Ectodermal cell (in vitro differentiated cells): ENCODE results near the gene STAG1.
"Not testable (repeated sequence)": the region's sequence is repeated elsewhere in the genome, so short reads cannot be mapped to it uniquely, and the experiment has no call there.

Experiments used
- H3K27ac ChIP-seq: 2 replicates; pipeline ENCODE4 v1.7.0; 2013; ENCODE audit warnings: mild to moderate bottlenecking, low read depth, low read length; ENCODE audit not compliant: insufficient read depth, poor library complexity, severe bottlenecking
- H3K27me3 ChIP-seq: 2 replicates; pipeline ENCODE4 v1.7.0; 2013; ENCODE audit warnings: mild to moderate bottlenecking, low read length; ENCODE audit not compliant: insufficient read depth, control insufficient read depth, poor library complexity, severe bottlenecking
- H3K36me3 ChIP-seq: one replicate; pipeline ENCODE4 v1.7.0; 2013; ENCODE audit warnings: low read length; ENCODE audit not compliant: control insufficient read depth, insufficient read depth
- H3K4me1 ChIP-seq: one replicate; pipeline ENCODE4 v1.7.0; 2013; ENCODE audit warnings: low read length; ENCODE audit not compliant: control insufficient read depth, insufficient read depth
- H3K4me3 ChIP-seq: 2 replicates; pipeline ENCODE4 v1.7.0; 2013; ENCODE audit warnings: low read depth, low read length, control low read depth; ENCODE audit not compliant: insufficient read depth
- H3K9me3 ChIP-seq: 2 replicates; pipeline ENCODE4 v1.7.0; 2013; ENCODE audit warnings: mild to moderate bottlenecking, low read length, moderate library complexity; ENCODE audit not compliant: control insufficient read depth
- WGBS, 2 experiments: methylation state at CpG; one replicate each; pipeline ENCODE4 v1.1.7; 2013; ENCODE audit warnings: missing lambda C conversion rate in 2 of 2; 5-methylcytosine and 5-hydroxymethylcytosine counted together

The STAG1 gene

DNA sequence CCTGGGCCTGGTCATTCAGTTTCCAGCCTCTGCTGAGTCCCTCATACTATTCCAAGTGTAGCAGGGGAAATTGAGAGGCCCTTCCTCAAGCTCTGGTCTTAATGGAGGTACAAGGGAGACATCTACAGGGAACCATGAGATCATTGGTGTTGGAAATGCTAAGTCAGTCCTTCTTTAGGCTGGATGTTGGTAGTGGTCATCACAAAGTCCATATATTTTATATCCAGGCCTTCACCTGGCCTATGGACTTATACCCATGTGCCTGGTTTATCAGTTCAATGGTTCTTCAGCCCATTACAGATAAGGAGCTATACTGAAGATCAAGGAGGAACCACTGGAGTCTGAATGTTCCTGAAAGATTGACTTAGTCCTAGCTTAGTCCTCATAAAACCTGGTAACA, 135.0 kb downstream of the STAG1 start:
- no peak overlapping the region for H3K27ac ChIP-seq
- no peak overlapping the region for H3K4me3 ChIP-seq
- no peaks in the 10 kb centered on the region for H3K4me1 ChIP-seq
- H3K36me3 ChIP-seq = no peaks in the 10 kb centered on the region
- H3K27me3 ChIP-seq = no peaks in the 10 kb centered on the region
- H3K9me3 ChIP-seq = no peaks in the 10 kb centered on the region

DNA sequence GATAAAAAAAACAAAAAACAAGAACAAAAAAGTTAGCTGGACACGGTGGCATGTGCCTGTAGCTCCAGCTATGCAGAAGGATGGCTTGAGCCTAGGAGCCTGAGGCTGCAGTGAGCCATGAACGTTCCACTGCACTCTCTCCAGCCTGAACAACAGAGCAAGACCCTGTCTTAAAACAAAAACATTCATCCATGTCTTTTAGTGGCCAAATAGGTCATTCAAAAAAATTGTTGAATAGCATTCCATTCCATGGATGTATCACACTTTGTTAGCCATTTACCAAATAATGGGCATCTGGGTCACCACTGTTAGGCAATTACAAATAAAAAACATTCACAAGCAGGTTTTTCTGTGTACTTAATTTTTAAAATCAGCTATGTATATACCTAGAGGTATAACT, 139.7 kb downstream of the STAG1 start:
- Histone ChIP-seq H3K4me1 (no peaks in the 10 kb centered on the region), H3K36me3 (no peaks in the 10 kb centered on the region), H3K27me3 (no peaks in the 10 kb centered on the region), H3K9me3 (no peaks in the 10 kb centered on the region), H3K4me3 (no peak overlapping the region), H3K27ac (no peak overlapping the region)
- WGBS, 2 experiments = 89 to 91% methylated on average over 2 of the region's 2 CpGs

DNA sequence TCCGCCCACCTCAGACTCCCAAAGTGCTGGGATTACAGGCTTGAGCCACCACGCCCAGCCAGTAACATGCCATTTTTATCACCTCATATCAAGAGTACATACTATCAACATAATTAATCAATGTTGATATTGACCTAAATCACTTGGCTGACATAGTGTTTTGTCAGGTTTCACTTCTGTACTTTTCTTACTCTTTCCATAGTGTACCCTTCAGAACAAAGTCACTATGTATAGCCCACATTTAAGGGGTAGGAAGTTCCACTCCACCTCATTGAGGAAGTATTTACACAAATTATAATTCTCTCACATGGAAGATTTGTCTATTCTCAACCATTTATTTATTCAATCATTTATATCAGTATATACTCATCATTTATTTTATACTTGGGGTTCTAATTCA, 145.2 kb downstream of the STAG1 start:
- H3K27me3 ChIP-seq = no peaks in the 10 kb centered on the region
- H3K36me3 ChIP-seq = no peaks in the 10 kb centered on the region
- no peak overlapping the region for H3K4me3 ChIP-seq
- H3K27ac ChIP-seq = no peak overlapping the region
- H3K4me1 ChIP-seq = no peaks in the 10 kb centered on the region
- 94 to 100% methylated on average over 2 of the region's 2 CpGs for WGBS, 2 experiments
- H3K9me3 ChIP-seq = no peaks in the 10 kb centered on the region

DNA sequence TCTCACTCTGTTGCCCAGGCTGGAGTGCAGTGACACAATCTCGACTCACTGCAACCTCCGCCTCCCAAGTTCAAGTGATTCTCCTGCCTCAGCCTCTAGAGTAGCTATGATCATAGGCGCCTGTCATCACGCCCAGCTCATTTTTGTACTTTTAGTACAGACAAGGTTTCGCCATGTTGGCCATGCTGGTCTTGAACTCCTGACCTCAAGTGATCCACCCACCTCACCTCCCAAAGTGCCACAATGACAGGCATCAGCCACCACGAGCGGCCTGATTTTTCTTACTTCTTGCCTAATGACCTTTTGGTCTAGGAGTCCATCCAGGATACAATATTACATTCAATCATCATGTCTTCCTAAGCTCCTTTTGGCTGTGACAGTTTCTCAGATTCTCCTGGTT, 146.0 kb downstream of the STAG1 start:
- H3K4me3 ChIP-seq, H3K4me1 ChIP-seq, H3K27me3 ChIP-seq, H3K27ac ChIP-seq, H3K9me3 ChIP-seq, H3K36me3 ChIP-seq: not testable (repeated sequence)
- 92 to 94% methylated on average over 7 of the region's 7 CpGs for WGBS, 2 experiments

DNA sequence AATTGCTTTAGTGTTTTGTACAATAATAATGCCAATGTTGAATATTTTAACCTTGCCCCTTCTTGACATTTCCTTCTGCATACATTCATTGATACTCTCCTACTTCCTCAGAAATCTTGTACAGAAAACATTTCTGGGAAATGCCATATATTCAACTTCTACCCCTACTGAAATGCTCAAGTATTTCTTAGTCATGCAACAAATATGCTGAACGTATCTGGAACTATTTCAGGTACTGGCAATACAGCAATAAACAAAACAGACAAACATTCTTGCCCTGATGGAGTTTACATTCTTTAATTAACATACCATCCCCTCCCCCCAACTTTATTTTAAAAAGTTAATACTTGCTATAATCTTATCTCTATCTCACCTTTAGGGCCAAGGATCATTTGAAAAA, 147.2 kb downstream of the STAG1 start:
- H3K27me3 ChIP-seq = no peaks in the 10 kb centered on the region
- H3K27ac ChIP-seq = no peak overlapping the region
- H3K4me1 ChIP-seq = no peaks in the 10 kb centered on the region
- 88 to 89% methylated on average over 1 of the region's 1 CpG for WGBS, 2 experiments
- no peak overlapping the region for H3K4me3 ChIP-seq
- no peaks in the 10 kb centered on the region for H3K9me3 ChIP-seq
- no peaks in the 10 kb centered on the region for H3K36me3 ChIP-seq

DNA sequence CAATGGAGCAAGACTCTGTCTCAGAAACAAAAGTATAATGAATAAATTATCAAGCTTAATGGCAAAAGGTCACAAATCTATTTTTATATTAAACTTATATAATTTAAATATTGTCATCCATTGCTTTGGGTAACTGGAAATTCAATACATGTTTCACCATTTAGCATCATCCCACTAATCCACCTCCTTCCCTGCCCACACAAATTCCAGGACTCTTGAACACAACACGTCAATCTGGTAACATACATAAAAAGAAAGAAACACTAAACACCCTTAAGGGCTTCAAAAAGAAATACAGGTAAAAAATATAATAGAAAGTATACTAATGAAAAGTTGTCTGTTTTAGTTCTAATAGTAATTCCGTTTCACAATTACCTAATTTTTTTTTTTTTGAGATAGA, 149.4 kb downstream of the STAG1 start:
- Histone ChIP-seq H3K27me3 (no peaks in the 10 kb centered on the region), H3K36me3 (no peaks in the 10 kb centered on the region), H3K9me3 (no peaks in the 10 kb centered on the region), H3K4me1 (no peaks in the 10 kb centered on the region), H3K4me3 (no peak overlapping the region), H3K27ac (no peak overlapping the region)
- 83 to 100% methylated on average over 1 to 2 of the region's 2 CpGs for WGBS, 2 experiments

DNA sequence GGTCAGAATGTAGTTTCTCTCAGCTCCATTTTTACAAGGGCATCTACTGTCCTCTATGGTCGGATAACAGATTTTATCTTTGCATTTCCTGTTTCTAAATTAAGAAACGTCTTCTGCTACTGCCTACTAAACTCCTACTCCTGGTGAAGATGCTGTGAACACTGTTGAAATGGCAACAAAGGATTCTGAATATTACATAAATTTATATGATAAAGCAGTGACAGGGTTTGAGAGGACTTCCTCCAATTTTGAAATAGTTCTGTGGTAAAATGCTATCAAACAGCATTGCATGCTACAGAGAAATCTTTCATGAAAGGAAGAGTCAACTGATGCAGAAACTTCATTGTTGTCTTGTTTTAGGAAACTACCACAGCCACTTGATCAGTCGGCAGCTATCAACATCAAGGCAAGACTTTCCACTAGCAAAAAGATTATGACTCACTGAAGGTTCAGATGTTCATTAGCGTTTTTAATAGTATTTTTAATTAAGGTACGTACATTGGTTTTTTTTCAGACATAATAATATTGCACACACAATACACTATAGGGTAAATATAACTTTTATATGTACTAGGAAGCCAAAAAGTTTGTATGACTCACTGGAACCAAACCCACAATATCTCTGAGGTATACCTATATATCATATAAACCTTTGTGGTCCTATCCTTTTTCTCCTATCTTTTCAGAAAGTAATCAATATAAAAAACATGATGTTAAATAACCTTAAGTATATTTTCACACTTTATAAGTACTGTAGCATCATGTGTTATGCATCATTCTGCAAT, 156.1 kb downstream of the STAG1 start:
- no peak overlapping the region for H3K27ac ChIP-seq
- 90 to 96% methylated on average over 3 to 4 of the region's 5 CpGs for WGBS, 2 experiments
- no peaks in the 10 kb centered on the region for H3K9me3 ChIP-seq
- no peaks in the 10 kb centered on the region for H3K4me1 ChIP-seq
- no peaks in the 10 kb centered on the region for H3K36me3 ChIP-seq
- no peak overlapping the region for H3K4me3 ChIP-seq
- no peaks in the 10 kb centered on the region for H3K27me3 ChIP-seq

DNA sequence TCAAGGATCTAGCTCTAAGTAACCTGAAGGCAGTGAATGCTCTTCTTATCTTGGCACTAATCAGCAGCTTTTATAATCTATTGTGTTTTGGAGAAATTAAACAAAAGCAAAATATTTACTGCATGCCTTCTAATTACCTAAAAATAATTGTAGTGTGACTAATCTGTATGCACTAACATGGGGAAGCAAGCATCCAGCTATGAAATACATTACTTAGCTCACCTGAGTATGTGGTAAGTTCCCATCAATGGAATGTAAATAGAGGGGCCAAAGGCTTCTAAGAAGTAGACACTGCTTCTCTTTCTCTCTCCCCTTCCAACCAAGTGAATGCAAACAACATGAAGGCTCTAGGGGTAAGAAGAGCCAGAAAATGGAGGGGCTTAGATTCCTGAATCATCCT, 165.6 kb downstream of the STAG1 start:
- Histone ChIP-seq H3K4me3 (no peak overlapping the region), H3K27me3 (no peaks in the 10 kb centered on the region)

DNA sequence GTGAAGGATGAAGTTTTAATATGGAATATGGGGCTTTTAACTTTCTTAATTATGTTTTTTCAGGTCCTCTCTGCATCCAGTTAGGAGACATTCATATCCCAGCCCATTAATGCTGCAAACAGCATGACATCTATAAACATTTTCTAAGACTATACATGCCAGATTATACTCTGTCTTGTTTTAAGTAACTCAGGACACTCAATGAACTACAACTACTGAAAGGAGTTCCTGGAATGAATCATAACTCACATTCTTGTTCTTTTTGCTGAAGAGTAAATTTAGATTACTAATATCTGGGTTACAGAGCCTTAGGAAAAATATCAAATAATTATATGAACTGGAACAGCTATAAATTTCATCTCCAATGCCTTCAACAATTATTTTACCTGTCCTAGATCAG, 167.4 kb downstream of the STAG1 start:
- Histone ChIP-seq H3K27ac (no peak overlapping the region), H3K36me3 (no peaks in the 10 kb centered on the region), H3K27me3 (no peaks in the 10 kb centered on the region), H3K4me1 (no peaks in the 10 kb centered on the region), H3K4me3 (no peak overlapping the region), H3K9me3 (no peaks in the 10 kb centered on the region)

More for the DNA sequence above, 165.6 kb downstream of the STAG1 start:
- Histone ChIP-seq H3K27ac (no peak overlapping the region), H3K9me3 (no peaks in the 10 kb centered on the region), H3K4me1 (no peaks in the 10 kb centered on the region), H3K36me3 (no peaks in the 10 kb centered on the region)

DNA sequence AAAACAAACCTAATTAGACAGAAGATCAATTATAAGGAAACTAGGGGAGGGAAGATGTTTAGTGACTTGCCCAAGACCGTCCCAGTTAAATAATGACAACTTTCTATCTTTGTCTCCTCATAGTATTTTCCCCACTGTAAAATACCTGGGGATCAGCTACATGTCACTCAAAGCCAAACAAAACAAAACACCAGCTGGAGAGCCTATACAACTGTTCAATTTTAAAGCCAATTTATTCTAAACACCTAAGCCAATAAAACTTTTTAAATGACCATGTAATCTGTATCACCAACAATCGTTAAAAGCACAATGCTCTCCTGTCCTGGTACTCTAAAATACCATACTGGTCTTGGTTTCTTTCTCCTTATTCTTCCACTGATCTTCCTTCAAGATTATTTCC, 168.4 kb downstream of the STAG1 start:
- H3K4me1 ChIP-seq = no peaks in the 10 kb centered on the region
- H3K27ac ChIP-seq = no peak overlapping the region
- 91% methylated on average over 2 of the region's 2 CpGs for WGBS, 2 experiments
- H3K4me3 ChIP-seq = no peak overlapping the region
- no peaks in the 10 kb centered on the region for H3K27me3 ChIP-seq
- H3K36me3 ChIP-seq = no peaks in the 10 kb centered on the region
- no peaks in the 10 kb centered on the region for H3K9me3 ChIP-seq

DNA sequence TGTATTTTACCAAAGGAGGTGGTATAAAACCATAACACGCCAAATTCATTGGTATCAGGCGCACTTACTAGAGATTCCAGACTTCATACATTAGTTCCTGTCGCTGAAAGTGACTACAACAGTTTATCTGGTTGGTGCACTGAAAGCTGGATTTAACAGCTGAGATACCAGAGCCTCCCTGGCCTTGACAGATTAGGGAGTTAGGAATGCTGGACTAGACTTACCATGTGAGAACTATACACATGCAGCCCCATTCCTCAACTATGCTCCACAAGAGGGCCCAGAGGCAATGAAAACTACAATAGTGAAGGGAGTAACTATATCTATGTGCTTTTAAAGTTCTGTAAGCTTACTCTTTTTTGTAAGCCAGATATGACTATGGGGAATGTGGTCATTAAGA, 174.4 kb downstream of the STAG1 start:
- no peak overlapping the region for H3K27ac ChIP-seq
- H3K9me3 ChIP-seq = no peaks in the 10 kb centered on the region
- no peaks in the 10 kb centered on the region for H3K27me3 ChIP-seq
- H3K4me1 ChIP-seq = no peaks in the 10 kb centered on the region
- WGBS, 2 experiments = 91 to 98% methylated on average over 3 of the region's 3 CpGs
- H3K36me3 ChIP-seq = no peaks in the 10 kb centered on the region
- H3K4me3 ChIP-seq = no peak overlapping the region
